ENCODE measurements around the gene COA8. TPM values are rescaled to one million over a fixed set of nuclear protein-coding genes. Genes with fewer than 3 reads are reported as not detected.

Gene COA8
- total RNA-seq, 1 donor from 2014 or later = 48.3 TPM

- Histone ChIP-seq H3K9me3 (replicated peaks) (no peaks in the 10 kb centered on the region), H3K4me1 (peaks cover 73% of the 10 kb centered on the region), H3K27ac (replicated peaks) (peak overlapping the region; percentile 99), H3K4me3 (no peak overlapping the region), H3K27me3 (ENCODE audit: low read depth) (no peaks in the 10 kb centered on the region), H3K36me3 (no peaks in the 10 kb centered on the region)
- no peak for TF ChIP-seq CTCF (IDR thresholded peaks at IDR 0.05; ENCODE audit: borderline replicate concordance)
- intact Hi-C loops (cut with micrococcal nuclease) = loop anchor here (5.0 kb wide), 1 partner anchor 51 kb away; no protein-coding TSS in a partner anchor
- peak; percentile 15 for DNase-seq
Measured at GRCh38 chr14:103548463-103549351, 14.1 kb upstream of the COA8 start.

GRCh38 chr14:103549361-103550311 lies 13.1 kb upstream of the COA8 start:
- Histone ChIP-seq H3K27ac (replicated peaks) (peak overlapping the region; percentile 99), H3K9me3 (replicated peaks) (no peaks in the 10 kb centered on the region), H3K27me3 (ENCODE audit: low read depth) (no peaks in the 10 kb centered on the region), H3K4me3 (peak overlapping the region; percentile 52), H3K4me1 (peaks cover 72% of the 10 kb centered on the region), H3K36me3 (no peaks in the 10 kb centered on the region)
- intact Hi-C loops (cut with micrococcal nuclease) = loop anchor here (5.0 kb wide), 1 partner anchor 52 kb away; no protein-coding TSS in a partner anchor
- TF ChIP-seq CTCF (IDR thresholded peaks at IDR 0.05; ENCODE audit: borderline replicate concordance) = no peak
- peak; percentile 71 for DNase-seq

GRCh38 chr14:103550451-103551337 lies 12.1 kb upstream of the COA8 start:
- peak overlapping the region; percentile 52 for H3K4me3 ChIP-seq
- no peaks in the 10 kb centered on the region for H3K27me3 ChIP-seq (ENCODE audit: low read depth)
- peaks cover 77% of the 10 kb centered on the region for H3K4me1 ChIP-seq
- no peak for TF ChIP-seq CTCF (IDR thresholded peaks at IDR 0.05; ENCODE audit: borderline replicate concordance)
- peak; percentile 36 for DNase-seq
- intact Hi-C loops (cut with micrococcal nuclease) = no loop called here
- H3K27ac ChIP-seq (replicated peaks) = peak overlapping the region; percentile 99
- H3K9me3 ChIP-seq (replicated peaks) = no peaks in the 10 kb centered on the region
- H3K36me3 ChIP-seq = no peaks in the 10 kb centered on the region

- Histone ChIP-seq H3K4me1 (peaks cover 81% of the 10 kb centered on the region), H3K36me3 (no peaks in the 10 kb centered on the region), H3K9me3 (replicated peaks) (no peaks in the 10 kb centered on the region), H3K27ac (replicated peaks) (peak overlapping the region; percentile 99), H3K27me3 (ENCODE audit: low read depth) (no peaks in the 10 kb centered on the region), H3K4me3 (peak overlapping the region; percentile 52)
- intact Hi-C loops (cut with micrococcal nuclease) = no loop called here
- no peak for TF ChIP-seq CTCF (IDR thresholded peaks at IDR 0.05; ENCODE audit: borderline replicate concordance)
- peak; percentile 79 for DNase-seq
Measured at GRCh38 chr14:103551338-103551762, 11.4 kb upstream of the COA8 start.

Data from left ventricle myocardium inferior (tissue), 1 donor.